Neural progenitor cell (in vitro differentiated cells): ENCODE data around the gene RAB3IL1.
"Not testable (repeated sequence)": the region's sequence is repeated elsewhere in the genome, so short reads cannot be mapped to it uniquely, and the experiment has no call there.

ENCODE experiments used
- EZH2phosphoT487 ChIP-seq: fragments of 200-600 bp; sonication (generic); IDR thresholded peaks from 2 replicates; pipeline ENCODE4 v1.6.1; 2017; ENCODE audit warnings: antibody characterized with exemption
- TF ChIP-seq, protein P1 (sequence below): fragments of 200-600 bp; sonication (generic); IDR thresholded peaks from 2 replicates; pipeline ENCODE4 v1.5.1; 2017; ENCODE audit warnings: antibody characterized with exemption, mild to moderate bottlenecking

DNA sequence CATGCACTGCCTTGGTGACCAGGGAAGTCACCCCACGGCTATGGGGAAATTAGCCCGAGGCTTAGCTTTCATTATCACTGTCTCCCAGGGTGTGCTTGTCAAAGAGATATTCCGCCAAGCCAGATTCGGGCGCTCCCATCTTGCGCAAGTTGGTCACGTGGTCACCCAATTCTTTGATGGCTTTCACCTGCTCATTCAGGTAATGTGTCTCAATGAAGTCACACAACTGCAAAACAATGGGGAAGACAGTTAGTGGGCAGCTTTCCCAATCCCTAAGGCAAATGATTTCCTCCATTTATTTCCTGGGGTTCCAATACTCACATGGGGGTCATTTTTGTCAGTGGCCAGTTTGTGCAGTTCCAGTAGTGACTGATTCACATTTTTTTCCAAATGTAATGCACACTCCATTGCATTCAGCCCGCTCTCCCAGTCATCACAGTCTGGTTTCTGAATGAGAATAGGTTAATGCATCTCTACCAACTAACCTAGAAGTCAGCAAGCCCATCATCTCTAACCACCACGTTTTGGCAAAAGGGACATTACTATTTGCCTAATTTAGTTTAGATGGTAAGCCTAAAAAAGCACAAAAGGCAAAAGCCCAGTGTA, 47.4 kb upstream of the RAB3IL1 start:
- TF ChIP-seq, protein P1, sequence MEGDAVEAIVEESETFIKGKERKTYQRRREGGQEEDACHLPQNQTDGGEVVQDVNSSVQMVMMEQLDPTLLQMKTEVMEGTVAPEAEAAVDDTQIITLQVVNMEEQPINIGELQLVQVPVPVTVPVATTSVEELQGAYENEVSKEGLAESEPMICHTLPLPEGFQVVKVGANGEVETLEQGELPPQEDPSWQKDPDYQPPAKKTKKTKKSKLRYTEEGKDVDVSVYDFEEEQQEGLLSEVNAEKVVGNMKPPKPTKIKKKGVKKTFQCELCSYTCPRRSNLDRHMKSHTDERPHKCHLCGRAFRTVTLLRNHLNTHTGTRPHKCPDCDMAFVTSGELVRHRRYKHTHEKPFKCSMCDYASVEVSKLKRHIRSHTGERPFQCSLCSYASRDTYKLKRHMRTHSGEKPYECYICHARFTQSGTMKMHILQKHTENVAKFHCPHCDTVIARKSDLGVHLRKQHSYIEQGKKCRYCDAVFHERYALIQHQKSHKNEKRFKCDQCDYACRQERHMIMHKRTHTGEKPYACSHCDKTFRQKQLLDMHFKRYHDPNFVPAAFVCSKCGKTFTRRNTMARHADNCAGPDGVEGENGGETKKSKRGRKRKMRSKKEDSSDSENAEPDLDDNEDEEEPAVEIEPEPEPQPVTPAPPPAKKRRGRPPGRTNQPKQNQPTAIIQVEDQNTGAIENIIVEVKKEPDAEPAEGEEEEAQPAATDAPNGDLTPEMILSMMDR, result not testable (repeated sequence)
- TF ChIP-seq EZH2phosphoT487, result not testable (repeated sequence)
